Activated naive CD8-positive, alpha-beta T cell treated with anti-CD3 and anti-CD28 coated beads for 36 hours (primary cell): ENCODE measurements around the gene WDR38. TPM values are rescaled to one million over a fixed set of nuclear protein-coding genes. Genes with fewer than 3 reads are reported as not detected.
"Not testable (repeated sequence)": the region's sequence is repeated elsewhere in the genome, so short reads cannot be mapped to it uniquely, and the experiment has no call there.

ENCODE experiments used
- DNase-seq: peaks from one replicate; pipeline ENCODE4 v3.0.0; 2021
- H3K27ac Mint-ChIP-seq: one replicate; pipeline ENCODE4 v1.8.0; 2022; ENCODE audit warnings: mild to moderate bottlenecking, moderate library complexity, mixed read lengths
- H3K27me3 Mint-ChIP-seq: one replicate; pipeline ENCODE4 v1.8.0; 2022; ENCODE audit warnings: mild to moderate bottlenecking, mixed read lengths
- H3K36me3 Mint-ChIP-seq: one replicate; pipeline ENCODE4 v1.8.0; 2021; ENCODE audit warnings: mild to moderate bottlenecking, mixed read lengths
- H3K4me1 Mint-ChIP-seq: one replicate; pipeline ENCODE4 v1.8.0; 2021; ENCODE audit warnings: mixed read lengths
- H3K4me3 Mint-ChIP-seq: one replicate; pipeline ENCODE4 v1.8.0; 2022; ENCODE audit warnings: mild to moderate bottlenecking, moderate library complexity, mixed read lengths
- H3K9me3 Mint-ChIP-seq: one replicate; pipeline ENCODE4 v1.8.0; 2022; ENCODE audit warnings: mixed read lengths
- total RNA-seq, 2 experiments: library from RNA; stranded (reverse); gene quantifications; one replicate each; pipeline ENCODE4 v1.2.3, GENCODE V29; 2021

The WDR38 gene
- total RNA-seq, 2 experiments from 2014 or later, result not detected

GRCh38 chr9:124844291-124844690, 9.0 kb upstream of the WDR38 start:
- Mint-ChIP-seq H3K4me1 (no peaks in the 10 kb centered on the region), H3K27me3 (peaks cover 26% of the 10 kb centered on the region), H3K9me3 (no peaks in the 10 kb centered on the region), H3K36me3 (no peaks in the 10 kb centered on the region), H3K4me3 (no peak overlapping the region), H3K27ac (no peak overlapping the region)
- no peak for DNase-seq

- not testable (repeated sequence) for H3K4me3 Mint-ChIP-seq, H3K36me3 Mint-ChIP-seq, H3K9me3 Mint-ChIP-seq, DNase-seq, H3K27ac Mint-ChIP-seq, H3K4me1 Mint-ChIP-seq
- H3K27me3 Mint-ChIP-seq, result peaks cover 23% of the 10 kb centered on the region
Measured at GRCh38 chr9:124846467-124846866, 6.8 kb upstream of the WDR38 start.

GRCh38 chr9:124846969-124847368, 6.3 kb upstream of the WDR38 start:
- Mint-ChIP-seq H3K4me3 (no peak overlapping the region), H3K27ac (no peak overlapping the region), H3K9me3 (no peaks in the 10 kb centered on the region), H3K4me1 (no peaks in the 10 kb centered on the region), H3K27me3 (peaks cover 24% of the 10 kb centered on the region), H3K36me3 (no peaks in the 10 kb centered on the region)
- DNase-seq, result no peak

GRCh38 chr9:124849801-124850200, 3.5 kb upstream of the WDR38 start:
- Mint-ChIP-seq H3K36me3 (no peaks in the 10 kb centered on the region), H3K27ac (no peak overlapping the region), H3K4me1 (peaks cover 6% of the 10 kb centered on the region), H3K4me3 (no peak overlapping the region), H3K27me3 (peaks cover 24% of the 10 kb centered on the region), H3K9me3 (no peaks in the 10 kb centered on the region)
- no peak for DNase-seq

GRCh38 chr9:124852121-124852828, 985 bp upstream of the WDR38 start:
- DNase-seq, result no peak
- H3K9me3 Mint-ChIP-seq, result no peaks in the 10 kb centered on the region
- no peak overlapping the region for H3K27ac Mint-ChIP-seq
- H3K36me3 Mint-ChIP-seq, result peaks cover 6% of the 10 kb centered on the region
- no peak overlapping the region for H3K4me3 Mint-ChIP-seq
- H3K4me1 Mint-ChIP-seq, result peaks cover 10% of the 10 kb centered on the region
- peaks cover 20% of the 10 kb centered on the region for H3K27me3 Mint-ChIP-seq

- no peak overlapping the region for H3K4me3 Mint-ChIP-seq
- peaks cover 19% of the 10 kb centered on the region for H3K4me1 Mint-ChIP-seq
- no peak overlapping the region for H3K27ac Mint-ChIP-seq
- peaks cover 10% of the 10 kb centered on the region for H3K27me3 Mint-ChIP-seq
- no peak for DNase-seq
- no peaks in the 10 kb centered on the region for H3K9me3 Mint-ChIP-seq
- H3K36me3 Mint-ChIP-seq, result peaks cover 20% of the 10 kb centered on the region
Measured at GRCh38 chr9:124853605-124854143, 414 bp downstream of the WDR38 start.

GRCh38 chr9:124854161-124854560, 901 bp downstream of the WDR38 start:
- no peak for DNase-seq
- Mint-ChIP-seq H3K36me3 (peaks cover 25% of the 10 kb centered on the region), H3K27me3 (peaks cover 7% of the 10 kb centered on the region), H3K27ac (no peak overlapping the region), H3K4me1 (peaks cover 22% of the 10 kb centered on the region), H3K9me3 (no peaks in the 10 kb centered on the region), H3K4me3 (no peak overlapping the region)

- no peak overlapping the region for H3K27ac Mint-ChIP-seq
- H3K36me3 Mint-ChIP-seq, result peaks cover 32% of the 10 kb centered on the region
Measured at GRCh38 chr9:124854822-124855221, 1.6 kb downstream of the WDR38 start.

GRCh38 chr9:124855566-124855943, 2.3 kb downstream of the WDR38 start:
- peaks cover 36% of the 10 kb centered on the region for H3K4me1 Mint-ChIP-seq
- H3K27me3 Mint-ChIP-seq, result peaks cover 7% of the 10 kb centered on the region
- H3K27ac Mint-ChIP-seq, result no peak overlapping the region
- DNase-seq, result no peak
- no peaks in the 10 kb centered on the region for H3K9me3 Mint-ChIP-seq
- no peak overlapping the region for H3K4me3 Mint-ChIP-seq
- peaks cover 39% of the 10 kb centered on the region for H3K36me3 Mint-ChIP-seq

More at GRCh38 chr9:124854822-124855221, 1.6 kb downstream of the WDR38 start:
- Mint-ChIP-seq H3K27me3 (peaks cover 7% of the 10 kb centered on the region), H3K9me3 (no peaks in the 10 kb centered on the region), H3K4me3 (no peak overlapping the region), H3K4me1 (peaks cover 29% of the 10 kb centered on the region)
- no peak for DNase-seq

GRCh38 chr9:124855944-124856765, 2.9 kb downstream of the WDR38 start:
- no peak overlapping the region for H3K27ac Mint-ChIP-seq
- no peak overlapping the region for H3K4me3 Mint-ChIP-seq
- DNase-seq, result no peak
- H3K36me3 Mint-ChIP-seq, result peaks cover 45% of the 10 kb centered on the region
- peaks cover 37% of the 10 kb centered on the region for H3K4me1 Mint-ChIP-seq
- H3K27me3 Mint-ChIP-seq, result peaks cover 4% of the 10 kb centered on the region
- no peaks in the 10 kb centered on the region for H3K9me3 Mint-ChIP-seq

GRCh38 chr9:124857533-124858162, 4.4 kb downstream of the WDR38 start:
- H3K27me3 Mint-ChIP-seq, result no peaks in the 10 kb centered on the region
- H3K4me3 Mint-ChIP-seq, result peak overlapping the region; percentile 53
- H3K9me3 Mint-ChIP-seq, result no peaks in the 10 kb centered on the region
- H3K4me1 Mint-ChIP-seq, result peaks cover 34% of the 10 kb centered on the region
- H3K27ac Mint-ChIP-seq, result peak overlapping the region; percentile 63
- DNase-seq, result no peak
- H3K36me3 Mint-ChIP-seq, result peaks cover 51% of the 10 kb centered on the region

- Mint-ChIP-seq H3K4me1 (peaks cover 33% of the 10 kb centered on the region), H3K9me3 (no peaks in the 10 kb centered on the region), H3K36me3 (peaks cover 51% of the 10 kb centered on the region), H3K27me3 (no peaks in the 10 kb centered on the region), H3K4me3 (peak overlapping the region; percentile 91), H3K27ac (peak overlapping the region; percentile 45)
- no peak for DNase-seq
Measured at GRCh38 chr9:124858330-124859046, 5.2 kb downstream of the WDR38 start.

- Mint-ChIP-seq H3K27me3 (no peaks in the 10 kb centered on the region), H3K4me3 (peak overlapping the region; percentile 91), H3K36me3 (peaks cover 51% of the 10 kb centered on the region), H3K4me1 (peaks cover 36% of the 10 kb centered on the region), H3K9me3 (no peaks in the 10 kb centered on the region), H3K27ac (peak overlapping the region; percentile 96)
- no peak for DNase-seq
Measured at GRCh38 chr9:124859803-124860581, 6.7 kb downstream of the WDR38 start.
